T-helper 1 cell (primary cell): Measurements from ENCODE around the gene ZNF664.
"Not testable (repeated sequence)": the region's sequence is repeated elsewhere in the genome, so short reads cannot be mapped to it uniquely, and the experiment has no call there.

Source experiments
- DNase-seq, 5 donors: peaks; one replicate each; pipeline ENCODE4 v3.0.0-alpha.2; 2012 to 2020

Gene ZNF664

GRCh38 chr12:123941624-123942237 lies 31.3 kb upstream of the ZNF664 start:
- DNase-seq: no peak

- DNase-seq: no peak
These were observed 30.8 kb upstream of the ZNF664 start for GRCh38 chr12:123942238-123942653.

GRCh38 chr12:123942911-123943648 lies 29.9 kb upstream of the ZNF664 start:
- DNase-seq: no peak

- no peak for DNase-seq
These were observed 29.2 kb upstream of the ZNF664 start for GRCh38 chr12:123943816-123944215.

DNA sequence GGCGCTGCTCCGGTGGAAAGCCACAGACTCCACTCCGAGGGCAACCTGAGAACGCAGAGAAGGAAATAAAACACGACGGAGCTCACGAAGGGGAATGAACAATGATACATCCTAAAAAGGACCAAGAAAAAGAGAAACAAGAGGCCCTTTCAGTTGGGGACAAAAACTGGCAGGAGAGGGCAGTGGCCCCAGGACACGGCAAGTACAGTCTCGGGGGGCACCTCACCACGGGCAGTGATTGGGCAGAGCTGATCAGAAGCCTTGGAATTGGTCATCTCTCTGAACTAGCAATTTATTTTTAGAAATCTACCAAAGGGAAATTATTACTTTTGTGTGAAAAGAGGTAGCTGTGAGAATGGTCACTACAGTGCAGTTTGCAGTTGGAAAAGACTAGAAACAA lies 28.3 kb upstream of the ZNF664 start:
- DNase-seq: no peak

- no peak for DNase-seq
These were observed 27.5 kb upstream of the ZNF664 start for GRCh38 chr12:123945287-123946151.

DNA sequence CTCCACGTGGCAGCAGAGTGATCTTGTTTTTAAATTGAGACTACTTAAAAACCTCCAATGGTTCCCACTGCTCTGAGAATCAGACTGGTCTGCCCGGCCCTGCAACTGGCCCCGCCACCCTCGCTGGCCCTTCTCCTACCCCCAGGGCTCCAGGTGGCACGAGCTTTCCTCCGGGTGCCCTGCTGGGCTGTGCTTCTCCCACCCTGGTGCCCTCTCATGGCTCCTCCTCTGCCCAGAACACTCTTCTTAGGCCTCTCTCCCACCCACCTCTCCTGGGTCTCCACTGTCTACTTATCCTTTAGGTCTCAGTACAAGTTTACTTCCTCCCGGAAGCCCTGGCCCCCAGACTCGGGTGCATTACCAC lies 26.9 kb upstream of the ZNF664 start:
- DNase-seq: no peak

DNA sequence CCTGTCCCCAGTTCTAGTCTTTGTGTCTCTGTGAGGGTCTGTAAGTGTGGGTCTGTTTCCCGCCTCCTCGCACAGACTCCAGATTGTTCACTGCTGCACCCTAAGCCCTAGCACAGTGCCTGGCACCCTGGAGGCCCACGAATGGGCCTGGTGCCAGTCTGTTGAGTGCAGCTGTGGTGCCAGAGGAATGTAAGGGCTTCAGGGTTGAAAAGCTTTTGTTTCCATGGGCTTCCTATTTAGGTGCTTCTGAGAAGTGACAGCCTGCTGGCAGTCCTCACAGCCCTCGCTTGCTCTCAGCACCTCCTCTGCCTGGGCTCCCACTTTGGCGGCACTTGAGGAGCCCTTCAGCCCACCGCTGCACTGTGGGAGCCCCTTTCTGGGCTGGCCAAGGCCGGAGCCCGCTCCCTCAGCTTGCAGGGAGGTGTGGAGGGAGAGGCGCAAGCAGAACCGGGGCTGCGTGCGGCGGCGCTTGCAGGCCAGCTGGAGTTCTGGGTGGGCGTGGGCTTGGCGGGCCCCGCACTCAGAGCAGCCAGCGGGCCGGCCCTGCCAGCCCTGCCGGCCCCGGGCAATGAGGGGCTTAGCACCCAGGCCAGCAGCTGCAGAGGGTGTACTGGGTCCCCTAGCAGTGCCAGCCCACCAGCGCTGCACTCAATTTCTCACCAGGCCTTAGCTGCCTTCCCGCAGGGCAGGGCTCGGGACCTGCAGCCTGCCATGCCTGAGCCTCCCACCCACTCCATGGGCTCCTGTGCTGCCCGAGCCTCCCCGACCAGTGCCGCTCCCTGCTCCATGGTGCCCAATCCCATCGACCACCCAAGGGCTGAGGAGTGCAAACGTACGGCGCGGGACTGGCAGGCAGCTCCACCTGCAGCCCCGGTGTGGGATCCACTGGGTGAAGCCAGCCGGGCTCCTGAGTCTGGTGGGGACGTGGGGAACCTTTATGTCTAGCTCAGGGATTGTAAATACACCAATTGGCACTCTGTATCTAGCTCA lies 26.2 kb upstream of the ZNF664 start:
- not testable (repeated sequence) for DNase-seq

DNA sequence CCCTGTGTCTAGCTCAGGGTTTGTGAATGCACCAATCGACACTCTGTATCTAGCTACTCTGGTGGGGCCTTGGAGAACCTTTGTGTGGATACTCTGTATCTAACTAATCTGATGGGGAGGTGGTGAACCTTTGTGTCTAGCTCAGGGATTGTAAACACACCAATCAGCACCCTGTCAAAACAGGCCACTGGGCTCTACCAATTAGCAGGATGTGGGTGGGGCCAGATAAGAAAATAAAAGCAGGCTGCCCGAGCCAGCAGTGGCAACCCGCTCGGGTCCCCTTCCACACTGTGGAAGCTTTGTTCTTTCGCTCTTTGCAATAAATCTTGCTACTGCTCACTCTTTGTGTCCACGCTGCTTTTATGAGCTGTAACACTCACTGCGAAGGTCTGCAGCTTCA lies 25.5 kb upstream of the ZNF664 start:
- not testable (repeated sequence) for DNase-seq

DNA sequence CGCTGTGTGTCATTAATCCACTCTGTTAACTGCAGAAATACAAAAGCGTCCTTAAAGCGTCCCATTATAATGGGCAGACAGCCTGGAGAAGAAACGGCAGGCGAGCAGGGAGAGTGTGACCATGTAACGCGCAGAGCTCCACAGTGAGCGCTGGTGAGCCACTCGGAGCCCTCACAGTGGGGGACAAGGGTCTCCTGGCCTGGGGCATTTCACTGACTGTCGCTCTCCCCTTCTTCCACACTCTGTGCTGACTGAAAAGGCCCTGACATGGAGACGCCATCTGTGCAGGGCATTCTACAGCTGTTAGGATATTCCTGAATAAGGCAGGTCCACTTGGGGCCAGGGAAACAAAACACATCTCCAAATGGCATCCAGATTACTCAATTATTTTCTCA lies 24.6 kb upstream of the ZNF664 start:
- DNase-seq: no peak

DNA sequence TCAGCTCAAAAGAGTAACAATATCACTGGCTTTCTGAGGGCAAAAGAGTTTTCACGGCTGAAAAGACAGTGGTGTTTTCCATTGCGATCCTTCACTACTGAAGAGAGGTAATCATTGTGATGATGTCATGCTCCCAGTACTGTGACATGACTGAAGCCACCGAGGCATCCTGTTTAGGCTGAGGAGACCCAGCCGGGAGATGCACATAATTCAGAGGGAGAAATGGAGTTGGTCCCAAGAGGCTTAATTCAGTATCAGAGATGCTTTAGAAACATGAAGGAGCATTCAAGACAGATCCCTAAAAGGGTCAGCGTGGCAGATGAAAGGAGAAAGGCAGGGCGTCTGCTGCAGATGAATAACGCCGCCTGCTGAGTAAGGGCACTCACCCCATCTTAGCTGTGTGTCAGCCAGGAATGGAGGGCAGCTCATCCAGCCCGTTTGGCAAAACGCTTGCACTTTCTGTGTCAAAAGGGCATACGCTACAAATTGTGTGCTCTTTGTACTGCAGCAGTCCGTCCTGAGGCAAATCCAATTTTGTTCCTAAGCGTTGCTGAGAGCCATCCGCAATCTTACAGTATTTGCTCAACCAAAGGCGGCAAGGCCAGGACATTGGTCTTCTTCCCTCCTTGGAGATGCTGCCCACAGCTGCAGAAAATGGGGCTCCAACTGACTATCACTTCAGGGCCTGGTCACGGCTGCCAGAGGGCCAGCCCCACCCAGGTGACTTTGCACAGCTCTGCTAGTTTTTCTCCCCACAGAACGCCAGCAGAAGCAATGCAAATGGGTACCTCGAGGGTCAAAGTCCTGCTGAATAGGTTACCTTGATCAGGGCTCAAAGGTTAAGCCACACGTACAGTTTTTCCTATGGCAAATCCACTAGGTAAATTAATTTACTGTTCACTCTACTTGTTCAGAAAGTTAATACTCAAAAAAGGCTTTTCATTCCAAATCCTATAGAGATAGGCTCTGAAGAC lies 23.9 kb upstream of the ZNF664 start:
- no peak for DNase-seq

GRCh38 chr12:123949770-123950165 lies 23.2 kb upstream of the ZNF664 start:
- DNase-seq: no peak

DNA sequence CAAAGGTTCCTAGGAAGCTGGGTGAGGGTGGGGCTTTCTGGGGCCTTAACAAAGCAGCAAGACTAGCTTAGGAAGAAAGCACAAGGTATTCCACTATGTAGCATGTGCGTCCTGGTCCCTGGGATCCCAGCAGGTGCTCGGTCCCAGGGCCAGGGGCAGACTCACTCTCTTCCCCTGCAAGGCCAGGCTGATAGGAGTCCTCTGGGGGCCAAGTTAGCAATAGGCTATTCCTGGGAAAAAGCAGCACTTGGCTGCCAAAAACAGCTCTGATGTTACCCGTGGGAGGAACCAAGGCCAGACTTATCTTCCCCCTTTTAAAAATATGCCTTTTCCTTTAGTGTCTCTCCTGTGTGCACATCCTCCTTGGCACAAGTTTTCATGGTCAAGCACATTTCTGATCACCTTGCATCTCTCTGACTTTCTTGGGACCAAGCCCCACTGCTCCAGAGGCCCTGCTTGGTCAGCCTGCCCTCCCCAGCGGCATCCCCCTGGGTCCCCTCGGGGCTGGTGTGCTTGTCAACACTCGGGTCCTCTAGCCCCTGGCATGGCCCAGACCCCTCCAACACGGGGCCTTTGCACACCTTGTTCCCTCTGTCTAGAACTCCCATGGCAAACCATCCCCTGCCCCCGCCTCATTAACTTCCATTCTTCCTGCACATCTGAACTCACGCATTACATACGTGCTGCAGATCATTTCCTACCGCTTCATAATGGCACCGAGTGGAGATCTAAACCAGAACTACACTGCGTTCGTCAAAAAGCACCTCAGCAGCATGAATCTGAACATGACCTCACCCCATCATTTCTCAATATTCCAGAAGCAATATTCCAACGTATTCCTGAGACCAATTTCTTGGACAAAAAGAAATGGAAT lies 22.3 kb upstream of the ZNF664 start:
- DNase-seq: no peak

- no peak for DNase-seq
These were observed 21.5 kb upstream of the ZNF664 start for GRCh38 chr12:123951467-123951866.

- no peak for DNase-seq
These were observed 21.0 kb upstream of the ZNF664 start for GRCh38 chr12:123952037-123952436.

DNA sequence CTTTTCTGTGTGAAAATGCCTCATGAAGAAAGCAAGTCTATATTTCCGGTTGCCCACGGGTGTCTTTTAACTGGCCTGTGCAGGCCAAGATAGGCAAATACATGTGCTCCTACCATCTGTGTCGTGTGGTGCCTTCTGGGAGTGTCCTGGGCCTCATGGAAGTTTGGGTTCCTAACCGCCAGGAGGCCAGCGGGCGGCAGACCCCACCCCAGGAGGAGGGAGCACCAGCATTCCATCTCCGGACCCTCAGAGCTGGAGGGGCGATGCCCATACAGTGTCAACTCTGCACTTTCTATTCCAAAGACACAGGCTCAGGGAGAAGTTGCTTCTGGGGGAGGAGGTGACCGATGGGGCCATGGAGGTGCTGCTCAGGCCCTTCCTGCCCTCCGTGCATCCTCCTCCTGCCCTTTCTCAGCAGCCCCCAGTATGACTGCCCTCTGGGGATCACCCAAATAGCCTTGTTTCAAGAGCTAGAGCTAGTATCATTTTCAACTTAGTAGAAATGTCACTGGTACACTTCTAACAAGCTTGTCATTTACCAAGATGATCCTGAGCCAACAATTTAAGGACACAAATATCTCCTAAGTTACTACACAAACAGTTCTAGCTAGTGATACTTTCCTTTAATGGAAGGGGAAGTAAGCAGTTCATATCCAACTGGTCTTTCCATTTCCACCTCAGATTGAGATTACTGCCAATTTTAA lies 18.2 kb upstream of the ZNF664 start:
- no peak for DNase-seq

GRCh38 chr12:123956249-123956648 lies 16.8 kb upstream of the ZNF664 start:
- no peak for DNase-seq

GRCh38 chr12:123957196-123957595 lies 15.8 kb upstream of the ZNF664 start:
- no peak for DNase-seq

DNA sequence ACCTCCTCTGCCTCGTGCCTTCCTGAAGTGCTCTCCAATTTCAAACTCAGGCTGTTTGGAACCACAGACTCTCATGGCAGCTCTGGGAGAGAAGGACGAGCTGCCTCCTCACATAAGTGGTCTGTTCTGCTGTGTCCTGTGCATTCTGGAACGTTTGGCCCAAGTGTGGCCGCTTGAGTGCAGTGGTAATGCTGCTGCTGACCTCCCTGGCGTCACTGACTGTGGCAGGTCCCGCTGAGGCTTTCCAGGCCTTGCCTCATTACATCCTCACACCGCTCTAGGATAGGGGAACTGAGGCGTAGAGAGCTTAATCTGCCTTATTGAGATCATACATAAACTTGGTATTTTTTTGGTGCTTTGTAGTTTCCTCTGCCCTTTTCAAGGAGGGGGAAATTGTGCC lies 14.6 kb upstream of the ZNF664 start:
- DNase-seq: no peak

GRCh38 chr12:123958876-123959275 lies 14.1 kb upstream of the ZNF664 start:
- DNase-seq: no peak
